Suprapubic skin (tissue), 4 donors: Measurements from ENCODE around the gene EAF1. TPM values are rescaled to one million over a fixed set of nuclear protein-coding genes. Genes with fewer than 3 reads are reported as not detected.
A peak's percentile ranks its signal among the peaks of the same experiment; 100 is the strongest.
"Not testable (repeated sequence)": the region's sequence is repeated elsewhere in the genome, so short reads cannot be mapped to it uniquely, and the experiment has no call there.

ENCODE experiments used
- DNase-seq, 2 donors: peaks; one replicate each; pipeline ENCODE4 v3.0.0-alpha.2; 2019; ENCODE audit warnings: low spot score in 2 of 2
- H3K27ac ChIP-seq: fragments of 200-600 bp; sonication (generic); one replicate; pipeline ENCODE4 v1.5.1; 2019
- H3K27me3 ChIP-seq: fragments of 200-600 bp; sonication (generic); one replicate; pipeline ENCODE4 v1.5.1; 2019
- H3K36me3 ChIP-seq: fragments of 200-600 bp; sonication (generic); one replicate; pipeline ENCODE4 v1.5.1; 2019
- H3K4me1 ChIP-seq: fragments of 200-600 bp; sonication (generic); one replicate; pipeline ENCODE4 v1.5.1; 2019
- H3K4me3 ChIP-seq: fragments of 200-600 bp; sonication (generic); one replicate; pipeline ENCODE4 v1.5.1; 2019; ENCODE audit warnings: mild to moderate bottlenecking
- H3K9me3 ChIP-seq: fragments of 200-600 bp; sonication (generic); one replicate; pipeline ENCODE4 v1.5.1; 2019
- CTCF ChIP-seq, 2 donors: fragments of 200-600 bp in 1 of 2; fragments of 450-650 bp in 1 of 2; sonication (generic) in 1 of 2; IDR thresholded peaks; one replicate each; pipeline ENCODE4 v1.5.1; 2016 to 2019; ENCODE audit warnings: antibody characterized with exemption in 2 of 2, mild to moderate bottlenecking in 1 of 2, moderate library complexity in 1 of 2
- EP300 ChIP-seq: sonication (generic); formaldehyde crosslinking; IDR thresholded peaks from one replicate; pipeline ENCODE4 v1.6.1; 2017; ENCODE audit warnings: antibody characterized with exemption
- POLR2A ChIP-seq, 2 donors: fragments of 450-650 bp; IDR thresholded peaks; one replicate each; pipeline ENCODE4 v1.6.1; 2017; ENCODE audit warnings: antibody characterized with exemption in 2 of 2, mild to moderate bottlenecking in 2 of 2, moderate library complexity in 2 of 2
- POLR2AphosphoS5 ChIP-seq, 3 donors: sonication (generic); formaldehyde crosslinking; IDR thresholded peaks; one replicate each; pipeline ENCODE4 v1.6.1; 2017; ENCODE audit warnings: antibody characterized with exemption in 3 of 3
- WGBS: methylation state at CpG from one replicate; pipeline ENCODE4 v1.1.5; 2018; 5-methylcytosine and 5-hydroxymethylcytosine counted together
- total RNA-seq, 4 donors: library from RNA; depleted of rRNA; stranded (reverse); fragments of >200 nt; gene quantifications; one replicate each; pipeline ENCODE4 v1.1.0, GENCODE V29; 2016

EAF1 gene
- total RNA-seq, 4 donors from 2014 or later, result 33.4 to 52.3 (median 42.7) TPM

- Histone ChIP-seq H3K27me3 (no peaks in the 10 kb centered on the region), H3K36me3 (no peaks in the 10 kb centered on the region), H3K9me3 (no peaks in the 10 kb centered on the region), H3K4me1 (no peaks in the 10 kb centered on the region), H3K4me3 (no peak overlapping the region), H3K27ac (peak overlapping the region; percentile 54)
- TF ChIP-seq CTCF (IDR thresholded peaks at IDR 0.05) (no peak), EP300 (no peak), POLR2AphosphoS5 (IDR thresholded peaks at IDR 0.05) (no peak), POLR2A (IDR thresholded peaks at IDR 0.05) (no peak)
- 56% methylated on average over 6 of the region's 6 CpGs for WGBS
- DNase-seq, result peak; percentile 77 to 81
Measured at GRCh38 chr3:15390460-15390859, 36.9 kb upstream of the EAF1 start.

DNA sequence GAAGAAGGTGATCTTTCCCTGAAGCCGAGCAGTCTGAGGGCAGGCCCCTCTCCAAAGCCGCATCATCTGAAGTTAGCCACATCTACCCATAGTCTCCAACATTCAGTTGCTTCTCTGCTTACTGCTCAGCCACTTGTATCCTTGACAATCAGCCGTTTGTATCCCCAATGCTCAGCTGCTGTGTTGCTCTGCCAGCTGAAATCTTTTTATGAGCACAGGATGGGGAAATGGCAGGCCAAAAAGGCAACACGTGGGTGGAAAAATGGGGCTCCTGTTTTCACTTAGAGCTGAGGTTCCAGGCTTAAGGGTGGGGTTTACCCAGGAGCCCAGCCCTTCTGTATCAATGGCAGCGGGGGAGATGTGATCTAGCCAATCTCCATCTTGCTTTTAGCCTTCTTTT is 36.4 kb upstream of the EAF1 start:
- peak in 1 of 2 donors; percentile 67 for DNase-seq
- no peaks in the 10 kb centered on the region for H3K27me3 ChIP-seq
- no peaks in the 10 kb centered on the region for H3K4me1 ChIP-seq
- no peaks in the 10 kb centered on the region for H3K36me3 ChIP-seq
- 63% methylated on average over 5 of the region's 5 CpGs for WGBS
- peak overlapping the region; percentile 54 for H3K27ac ChIP-seq
- TF ChIP-seq POLR2A (IDR thresholded peaks at IDR 0.05), result no peak
- TF ChIP-seq POLR2AphosphoS5 (IDR thresholded peaks at IDR 0.05), result no peak
- TF ChIP-seq CTCF (IDR thresholded peaks at IDR 0.05), result no peak
- TF ChIP-seq EP300, result no peak
- no peaks in the 10 kb centered on the region for H3K9me3 ChIP-seq
- no peak overlapping the region for H3K4me3 ChIP-seq

DNA sequence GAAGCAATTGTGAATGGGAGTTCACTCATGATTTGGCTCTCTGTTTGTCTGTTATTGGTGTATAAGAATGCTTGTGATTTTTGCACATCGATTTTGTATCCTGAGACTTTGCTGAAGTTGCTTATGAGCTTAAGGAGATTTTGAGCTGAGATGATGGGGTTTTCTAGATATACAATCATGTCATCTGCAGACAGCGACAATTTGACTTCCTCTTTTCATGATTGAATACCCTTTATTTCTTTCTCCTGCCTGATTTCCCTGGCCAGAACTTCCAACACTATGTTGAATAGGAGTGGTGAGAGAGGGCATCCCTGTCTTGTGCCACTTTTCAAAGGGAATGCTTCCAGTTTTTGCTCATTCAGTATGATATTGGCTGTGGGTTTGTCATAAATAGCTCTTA is 34.1 kb upstream of the EAF1 start:
- H3K27ac ChIP-seq, DNase-seq, H3K4me1 ChIP-seq, H3K4me3 ChIP-seq, H3K36me3 ChIP-seq, H3K27me3 ChIP-seq, H3K9me3 ChIP-seq: not testable (repeated sequence)
- 88% methylated on average over 2 of the region's 2 CpGs for whole genome bisulfite sequencing

DNA sequence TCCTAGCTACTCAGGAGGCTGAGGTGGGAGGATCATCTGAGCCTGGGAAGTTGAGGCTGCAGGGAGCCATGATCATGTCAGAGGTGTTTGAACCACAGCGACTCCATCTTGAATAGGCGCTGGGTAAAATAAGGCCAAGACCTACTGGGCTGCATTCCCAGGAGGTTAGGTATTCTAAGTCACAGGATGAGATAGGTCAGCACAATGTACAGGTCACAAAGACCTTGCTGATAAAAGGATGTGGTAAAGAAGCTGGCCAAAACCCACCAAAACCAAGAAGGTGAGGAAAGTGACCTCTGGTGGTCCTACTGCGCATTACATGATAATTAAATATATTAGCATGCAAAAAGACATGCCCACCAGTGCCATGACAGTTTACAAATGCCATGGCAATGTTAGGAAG is 28.7 kb upstream of the EAF1 start:
- WGBS, result 92% methylated on average over 3 of the region's 3 CpGs
- H3K4me1 ChIP-seq, DNase-seq, H3K27me3 ChIP-seq, H3K36me3 ChIP-seq, H3K9me3 ChIP-seq, H3K27ac ChIP-seq, H3K4me3 ChIP-seq: not testable (repeated sequence)

- no peak overlapping the region for H3K27ac ChIP-seq
- TF ChIP-seq POLR2AphosphoS5 (IDR thresholded peaks at IDR 0.05) (no peak), CTCF (IDR thresholded peaks at IDR 0.05) (no peak), POLR2A (IDR thresholded peaks at IDR 0.05) (no peak), EP300 (no peak)
- 76% methylated on average over 5 of the region's 5 CpGs for WGBS
- DNase-seq, result no peak
- no peaks in the 10 kb centered on the region for H3K9me3 ChIP-seq
- H3K27me3 ChIP-seq, result no peaks in the 10 kb centered on the region
- H3K36me3 ChIP-seq, result no peaks in the 10 kb centered on the region
- no peaks in the 10 kb centered on the region for H3K4me1 ChIP-seq
- H3K4me3 ChIP-seq, result no peak overlapping the region
Measured at GRCh38 chr3:15399970-15400369, 27.4 kb upstream of the EAF1 start.

DNA sequence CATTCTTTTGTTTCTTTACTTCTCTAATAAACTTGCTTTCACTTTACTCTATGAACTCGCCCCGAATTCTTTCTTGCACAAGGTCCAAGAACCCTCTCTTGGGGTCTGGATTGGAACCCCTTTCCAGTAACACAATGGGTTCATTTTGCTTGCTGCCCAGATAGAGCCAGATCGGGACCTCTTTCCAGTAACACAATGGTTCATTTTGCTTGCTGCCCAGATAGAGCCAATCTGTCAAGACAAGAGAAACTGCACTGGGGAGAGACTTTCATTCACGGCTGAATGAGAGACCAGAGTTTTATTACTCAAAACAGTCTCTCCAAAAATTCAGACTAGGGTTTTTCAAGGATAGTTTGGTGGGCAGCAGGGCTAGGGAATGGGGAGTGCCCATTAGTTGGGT is 25.5 kb upstream of the EAF1 start:
- 78% methylated on average over 4 of the region's 4 CpGs for WGBS

GRCh38 chr3:15403495-15403894 is 23.9 kb upstream of the EAF1 start:
- Histone ChIP-seq H3K36me3 (no peaks in the 10 kb centered on the region), H3K27me3 (no peaks in the 10 kb centered on the region), H3K4me3 (no peak overlapping the region), H3K9me3 (no peaks in the 10 kb centered on the region), H3K27ac (no peak overlapping the region), H3K4me1 (peaks cover 6% of the 10 kb centered on the region)
- no peak for TF ChIP-seq CTCF (IDR thresholded peaks at IDR 0.05)
- TF ChIP-seq POLR2AphosphoS5 (IDR thresholded peaks at IDR 0.05), result no peak
- no peak for TF ChIP-seq EP300
- TF ChIP-seq POLR2A (IDR thresholded peaks at IDR 0.05), result no peak
- 73% methylated on average over 3 of the region's 3 CpGs for WGBS
- no peak for DNase-seq

More for the DNA sequence above, 25.5 kb upstream of the EAF1 start:
- H3K27ac ChIP-seq, result no peak overlapping the region
- no peak overlapping the region for H3K4me3 ChIP-seq
- H3K36me3 ChIP-seq, result no peaks in the 10 kb centered on the region
- no peak for DNase-seq
- TF ChIP-seq EP300, result no peak
- H3K4me1 ChIP-seq, result peaks cover 6% of the 10 kb centered on the region
- H3K27me3 ChIP-seq, result no peaks in the 10 kb centered on the region
- no peaks in the 10 kb centered on the region for H3K9me3 ChIP-seq
